Measurements from ENCODE around the gene ARHGAP28.

Gene ARHGAP28, protein sequence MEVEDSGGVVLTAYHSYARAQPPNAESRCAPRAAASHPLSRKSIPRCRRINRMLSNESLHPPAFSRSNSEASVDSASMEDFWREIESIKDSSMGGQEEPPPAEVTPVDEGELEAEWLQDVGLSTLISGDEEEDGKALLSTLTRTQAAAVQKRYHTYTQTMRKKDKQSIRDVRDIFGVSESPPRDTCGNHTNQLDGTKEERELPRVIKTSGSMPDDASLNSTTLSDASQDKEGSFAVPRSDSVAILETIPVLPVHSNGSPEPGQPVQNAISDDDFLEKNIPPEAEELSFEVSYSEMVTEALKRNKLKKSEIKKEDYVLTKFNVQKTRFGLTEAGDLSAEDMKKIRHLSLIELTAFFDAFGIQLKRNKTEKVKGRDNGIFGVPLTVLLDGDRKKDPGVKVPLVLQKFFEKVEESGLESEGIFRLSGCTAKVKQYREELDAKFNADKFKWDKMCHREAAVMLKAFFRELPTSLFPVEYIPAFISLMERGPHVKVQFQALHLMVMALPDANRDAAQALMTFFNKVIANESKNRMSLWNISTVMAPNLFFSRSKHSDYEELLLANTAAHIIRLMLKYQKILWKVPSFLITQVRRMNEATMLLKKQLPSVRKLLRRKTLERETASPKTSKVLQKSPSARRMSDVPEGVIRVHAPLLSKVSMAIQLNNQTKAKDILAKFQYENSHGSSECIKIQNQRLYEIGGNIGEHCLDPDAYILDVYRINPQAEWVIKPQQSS

DNA sequence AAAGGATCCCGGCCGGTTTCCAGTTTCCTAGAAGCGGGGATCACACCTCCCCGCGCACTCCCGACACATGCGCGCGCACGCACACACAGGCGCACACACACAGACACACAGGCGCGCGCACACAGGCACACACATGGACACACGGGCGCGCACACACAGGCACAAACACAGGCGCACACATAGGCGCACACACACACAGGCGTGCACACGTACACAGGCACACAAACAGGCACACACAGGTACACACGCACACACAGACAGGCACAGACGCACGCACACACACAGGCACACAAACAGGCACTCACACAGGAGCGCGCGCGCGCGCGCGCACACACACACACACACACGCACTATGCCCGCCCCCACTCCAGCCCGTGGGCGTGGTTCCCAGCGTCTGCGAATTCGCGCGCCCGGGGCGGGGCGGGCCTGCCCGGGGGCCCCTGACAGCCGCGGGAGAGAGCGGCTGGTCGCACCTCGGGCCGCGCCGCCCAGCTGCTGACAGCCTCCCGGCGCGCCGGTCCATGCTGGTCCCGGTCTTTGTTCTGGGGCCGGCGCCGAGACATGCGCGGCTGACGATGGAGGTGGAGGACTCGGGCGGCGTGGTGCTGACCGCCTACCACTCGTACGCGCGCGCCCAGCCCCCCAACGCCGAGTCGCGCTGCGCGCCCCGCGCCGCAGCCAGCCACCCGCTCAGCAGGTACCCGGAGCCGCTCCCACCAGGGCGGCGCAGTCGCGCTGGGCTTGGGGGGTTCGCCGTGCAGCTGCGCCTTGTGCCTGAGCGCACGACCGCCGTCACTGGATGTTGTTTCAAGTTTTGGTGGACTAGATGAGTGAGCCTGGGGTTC is at the start of gene ARHGAP28:
Gene ARHGAP28, plus strand, starts transcription at position 470 of the 845 bp plus-strand sequence. Its CDS starts 106 bp downstream, at position 576.
- peak; percentile 30 for DNase-seq (ENCODE audit: low spot score)

DNA sequence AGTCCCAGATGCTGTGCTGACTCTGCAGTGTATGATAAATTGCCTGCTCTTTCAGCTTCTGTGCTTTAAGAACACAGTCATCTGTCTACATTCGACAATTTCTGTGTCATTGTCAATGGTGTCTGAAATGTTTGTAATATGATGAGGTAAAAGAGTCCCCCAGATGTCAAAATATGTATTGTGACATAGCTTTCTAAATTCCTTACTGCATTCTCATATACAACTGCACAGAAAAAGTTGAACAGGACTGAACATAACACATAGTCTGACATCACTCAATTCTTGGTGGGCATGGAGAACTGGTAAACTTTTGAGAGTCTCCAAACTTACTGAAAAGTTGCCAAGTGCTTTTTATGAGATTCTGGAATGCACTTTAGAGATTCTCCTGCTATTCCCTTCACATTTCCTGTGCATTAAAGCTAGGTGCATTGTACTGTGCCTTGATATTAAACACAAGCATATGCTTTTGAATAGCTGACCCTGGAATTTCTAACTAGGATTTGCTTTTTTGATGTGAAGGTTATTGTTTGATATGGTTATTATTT is 48.1 kb upstream of the ARHGAP28 start:
- DNase-seq (ENCODE audit: low spot score): no peak

DNA sequence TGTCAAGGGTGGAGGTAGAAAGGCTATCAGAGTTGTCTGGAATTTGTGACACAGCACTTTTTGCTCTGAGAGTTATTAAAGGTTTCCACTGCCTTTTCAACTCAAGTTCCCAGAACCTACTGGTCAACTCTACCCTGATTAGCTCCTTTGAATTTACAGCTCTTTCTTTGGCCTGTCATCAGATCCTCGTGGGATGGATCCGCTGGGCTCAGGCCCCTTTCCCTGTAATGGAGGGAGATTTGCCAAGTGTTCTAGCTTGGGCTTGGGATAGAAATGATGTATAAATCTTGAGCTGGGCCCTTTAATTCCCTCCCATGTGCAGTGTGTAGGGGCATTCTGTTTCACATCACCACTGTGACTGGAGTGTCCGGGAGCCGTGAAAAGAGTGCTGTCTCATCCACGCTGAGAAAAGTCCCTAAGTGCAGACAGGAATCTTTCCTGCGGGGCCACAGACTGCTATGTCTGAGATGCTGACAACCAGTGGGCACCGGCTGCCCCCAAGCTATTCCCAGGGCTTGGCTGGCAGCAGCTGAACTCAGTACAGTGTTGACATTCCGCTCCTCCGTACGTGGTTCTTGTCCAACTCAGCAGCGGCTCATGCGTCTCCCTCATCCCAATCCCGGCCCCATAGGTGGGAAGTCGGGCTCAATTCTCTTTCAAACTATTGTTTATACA is 46.9 kb upstream of the ARHGAP28 start:
- DNase-seq (ENCODE audit: low spot score): no peak

DNA sequence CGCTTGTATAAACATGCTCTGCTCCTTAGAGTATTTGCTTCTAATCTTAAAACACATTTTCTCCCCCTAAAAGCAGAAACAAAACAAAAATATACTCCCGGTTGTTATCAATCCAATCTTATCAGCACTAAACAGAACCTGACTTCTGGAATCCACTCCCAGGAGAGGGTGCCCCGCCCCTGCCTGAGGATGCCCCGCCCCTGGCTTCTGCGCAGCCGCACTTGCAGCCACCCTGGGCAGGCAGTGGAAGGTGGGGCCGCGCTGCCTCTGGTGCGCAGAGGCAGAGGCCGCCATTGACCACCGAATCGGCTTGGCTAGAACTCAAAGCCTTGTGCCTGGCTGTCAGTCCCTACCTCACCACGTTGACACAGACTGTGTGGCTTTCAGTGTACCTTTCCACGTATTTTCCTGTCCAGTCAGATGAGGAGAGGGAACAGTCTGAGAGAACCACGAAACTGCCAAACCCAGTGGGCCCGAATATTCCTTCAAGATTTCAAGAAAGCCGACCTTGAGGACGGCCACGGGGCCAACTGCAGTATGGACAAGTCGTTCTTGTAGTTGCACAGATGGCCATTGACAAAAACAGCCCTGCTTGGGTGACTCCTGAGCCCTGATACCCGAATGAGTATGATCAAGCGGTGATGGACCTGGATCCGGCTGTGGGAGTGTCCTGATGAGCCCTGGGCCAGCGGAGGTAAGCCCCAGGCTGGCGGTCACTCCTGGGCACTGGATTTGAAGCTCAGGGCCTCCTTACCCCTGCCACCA is 46.2 kb upstream of the ARHGAP28 start:
- no peak for DNase-seq (ENCODE audit: low spot score)

DNA sequence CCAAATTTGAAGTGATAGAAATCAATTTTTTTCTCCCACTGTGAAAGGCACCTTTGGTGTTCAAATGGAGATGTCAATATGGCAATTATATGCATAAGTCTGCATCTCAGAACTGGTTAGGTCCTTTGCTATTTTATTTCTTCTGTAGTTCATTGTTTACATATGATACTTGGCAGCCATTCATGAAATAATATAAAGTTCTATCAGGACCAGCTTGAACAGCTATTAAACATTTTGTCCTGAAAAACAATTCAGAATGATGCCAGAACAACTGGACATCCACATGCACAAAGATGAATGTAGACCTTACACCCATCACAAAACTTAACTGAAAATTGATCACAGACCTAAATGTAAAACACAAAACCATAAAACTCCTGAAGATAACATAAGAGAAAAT is 41.8 kb upstream of the ARHGAP28 start:
- no peak for DNase-seq (ENCODE audit: low spot score)

DNA sequence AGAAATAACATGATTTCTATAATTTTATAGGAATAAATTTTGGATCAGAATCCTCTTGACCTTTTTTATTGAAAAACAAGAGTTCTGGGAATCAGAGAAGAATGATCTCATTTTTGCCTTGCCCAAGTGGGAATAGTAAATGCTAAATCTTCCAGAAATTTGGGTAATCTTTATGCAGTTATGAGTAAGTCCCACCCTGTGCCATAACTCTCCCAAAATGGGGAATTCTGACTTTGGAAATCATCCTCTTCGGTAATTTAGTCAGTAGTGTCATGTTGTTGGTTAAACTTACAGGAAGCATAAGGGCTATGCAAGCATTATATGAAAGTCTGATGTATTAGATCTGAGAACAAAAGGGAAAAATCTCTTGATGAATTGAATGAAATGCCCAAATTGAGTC is 20.6 kb upstream of the ARHGAP28 start:
- no peak for DNase-seq (ENCODE audit: low spot score)

DNA sequence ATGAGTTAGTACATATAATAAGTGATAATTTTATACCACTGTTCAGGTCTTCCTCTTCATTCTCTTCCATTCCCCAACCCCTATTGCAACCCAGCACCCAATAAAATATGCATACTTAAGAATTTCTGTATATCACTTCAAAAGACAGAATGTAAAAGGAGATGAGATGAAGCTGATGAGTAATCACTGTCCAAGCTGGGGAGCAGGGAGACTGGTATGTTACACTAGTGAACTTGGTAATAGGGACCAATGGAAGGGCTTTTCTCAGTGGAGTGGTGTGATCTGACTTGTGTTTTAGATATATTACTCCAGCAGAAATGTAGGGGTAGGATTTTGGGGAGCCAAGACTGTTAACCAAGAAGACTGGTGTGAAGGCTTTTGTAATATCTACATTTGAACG is 18.0 kb upstream of the ARHGAP28 start:
- no peak for DNase-seq (ENCODE audit: low spot score)

DNA sequence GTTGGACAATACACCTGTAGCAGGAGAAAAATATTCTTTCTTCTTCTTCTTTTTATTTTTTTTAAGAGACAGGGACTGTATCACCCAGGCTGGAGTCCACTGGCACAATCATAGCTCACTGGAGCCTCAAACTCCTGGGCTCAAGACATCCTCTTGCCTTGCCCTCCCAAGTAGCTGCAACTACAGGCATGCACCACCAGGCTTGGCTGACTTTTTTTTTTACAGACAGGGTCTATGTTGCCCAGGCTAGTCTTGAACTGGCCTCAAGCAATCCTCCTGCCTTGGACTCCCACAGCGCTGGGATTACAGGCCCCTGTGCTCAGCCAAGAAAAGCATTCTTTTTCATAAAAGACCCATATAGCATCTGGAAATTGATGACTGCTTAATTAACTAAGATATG is 17.1 kb upstream of the ARHGAP28 start:
- DNase-seq (ENCODE audit: low spot score): no peak

DNA sequence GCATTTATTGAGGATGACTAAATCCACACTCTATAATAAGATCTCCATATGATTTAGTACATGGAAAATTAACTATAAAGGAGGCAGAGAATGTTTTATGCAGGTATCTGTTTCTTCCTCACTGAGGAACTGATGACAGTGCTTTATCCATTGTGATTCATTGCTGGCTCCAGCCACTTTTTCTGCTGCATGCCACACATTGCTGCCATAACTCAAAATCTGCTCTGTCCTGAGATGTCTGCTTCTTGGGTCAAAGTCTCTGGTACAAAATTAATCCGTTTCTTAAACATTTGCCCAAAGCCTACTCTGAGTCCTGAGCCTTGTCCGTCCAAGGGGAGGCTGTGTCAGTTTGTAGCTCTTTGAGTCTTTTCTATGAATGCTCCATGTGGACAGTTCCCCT is 15.5 kb upstream of the ARHGAP28 start:
- DNase-seq (ENCODE audit: low spot score): no peak

DNA sequence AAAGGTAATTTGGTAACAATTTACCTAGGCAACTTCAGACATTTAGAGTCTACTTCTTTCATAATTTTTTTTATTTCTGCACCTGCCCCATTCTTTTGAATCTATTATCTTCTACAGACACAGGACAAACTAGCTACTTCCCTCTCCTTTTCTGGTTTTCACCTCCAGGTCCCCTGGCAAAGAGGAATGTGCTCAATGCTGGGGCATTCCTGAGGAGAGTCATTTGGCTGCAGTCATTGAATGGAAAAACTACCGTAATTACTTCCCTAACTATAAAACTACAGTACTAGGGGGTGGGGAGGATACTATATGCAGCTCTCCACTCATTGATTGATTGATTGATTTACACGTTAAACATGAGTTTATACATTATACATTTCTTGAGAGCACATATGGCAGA is 11.2 kb upstream of the ARHGAP28 start:
- DNase-seq (ENCODE audit: low spot score): no peak

DNA sequence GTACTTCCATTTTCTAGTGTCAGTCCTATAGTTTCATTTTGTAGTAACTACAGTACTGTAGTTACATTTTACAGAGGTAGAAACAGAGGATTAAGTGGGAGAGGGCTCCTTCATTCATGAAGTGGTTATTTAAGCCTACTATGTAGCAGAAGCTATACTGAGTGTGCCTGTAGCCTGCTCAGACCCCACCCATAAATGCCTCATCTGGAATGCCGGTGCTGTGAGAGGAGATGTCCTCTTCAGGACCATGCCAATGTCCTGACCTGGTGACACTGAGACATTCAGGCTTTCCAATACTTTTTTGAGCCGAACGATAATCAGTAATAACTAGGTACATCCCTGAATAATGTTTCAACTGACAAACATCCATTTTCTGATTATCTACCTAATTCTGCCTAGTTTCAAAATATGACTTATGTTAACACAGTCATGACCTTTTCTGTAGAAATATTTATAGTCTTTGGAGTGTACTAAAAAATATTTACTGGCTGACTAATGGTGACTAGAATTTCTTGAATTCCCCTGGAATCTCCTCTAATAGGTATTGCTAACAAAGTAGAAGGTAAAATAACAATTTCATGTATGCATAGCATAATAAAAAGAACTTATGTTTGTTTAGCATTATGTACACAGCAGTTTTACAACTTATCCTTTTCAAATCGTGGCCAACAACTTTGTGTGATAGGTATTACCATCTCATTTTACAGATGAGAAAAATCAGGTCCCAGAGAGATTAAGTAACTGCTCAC is 10.2 kb upstream of the ARHGAP28 start:
- no peak for DNase-seq (ENCODE audit: low spot score)

DNA sequence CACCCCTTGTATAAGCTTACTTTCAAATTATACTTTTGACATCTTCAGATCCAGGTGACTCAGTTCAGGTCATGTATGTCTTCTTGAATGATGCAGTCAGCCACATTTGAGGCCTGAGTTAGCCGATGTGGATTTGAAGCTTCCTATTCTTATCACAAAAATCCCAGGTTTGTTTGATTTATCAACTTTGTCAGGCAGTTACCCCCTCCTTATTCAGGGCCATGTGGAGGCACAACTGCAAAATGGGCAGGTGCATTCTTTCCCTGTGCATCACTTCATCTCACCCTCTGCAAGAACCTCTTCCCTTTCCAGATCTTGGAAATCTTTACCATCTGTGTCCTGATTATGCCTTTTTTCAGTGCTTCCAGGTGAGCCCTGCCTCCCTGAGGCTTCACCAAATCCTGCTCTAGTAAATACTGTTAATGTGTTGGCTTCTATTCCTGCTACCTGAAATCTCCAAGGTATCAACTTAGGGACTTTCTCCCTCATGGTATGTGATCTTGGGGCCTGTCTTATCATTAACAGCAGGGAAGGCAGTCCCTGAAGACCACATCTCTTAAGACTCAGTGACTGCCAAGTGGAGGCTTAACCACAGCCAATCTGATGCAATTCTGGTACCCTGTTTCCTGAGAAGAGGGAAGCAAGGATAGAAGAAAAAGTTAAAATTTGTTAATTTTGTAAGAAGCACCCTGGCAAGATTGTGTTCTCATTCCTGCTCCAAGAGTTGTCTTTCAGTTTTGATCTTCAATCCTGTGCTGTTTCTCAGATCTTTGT is 9.4 kb upstream of the ARHGAP28 start:
- DNase-seq (ENCODE audit: low spot score): no peak

DNA sequence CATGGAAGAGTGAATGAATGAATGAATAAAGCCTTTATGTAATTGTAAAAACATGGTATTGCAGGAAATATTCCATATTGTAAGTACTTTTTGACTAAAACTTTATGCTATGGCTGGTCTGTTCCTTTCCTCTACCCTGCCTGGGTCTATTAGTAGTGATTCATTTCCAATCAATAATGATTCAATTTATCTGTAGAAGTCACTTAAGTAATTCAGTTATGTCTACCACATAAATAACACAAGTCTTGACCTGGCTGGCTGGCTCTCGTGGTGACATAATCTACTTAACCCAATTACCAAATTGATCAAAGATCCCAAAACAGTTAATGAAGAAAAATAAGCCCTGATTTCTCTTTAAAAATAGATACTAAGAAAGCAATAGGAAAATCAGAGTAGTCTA is 7.8 kb upstream of the ARHGAP28 start:
- no peak for DNase-seq (ENCODE audit: low spot score)

DNA sequence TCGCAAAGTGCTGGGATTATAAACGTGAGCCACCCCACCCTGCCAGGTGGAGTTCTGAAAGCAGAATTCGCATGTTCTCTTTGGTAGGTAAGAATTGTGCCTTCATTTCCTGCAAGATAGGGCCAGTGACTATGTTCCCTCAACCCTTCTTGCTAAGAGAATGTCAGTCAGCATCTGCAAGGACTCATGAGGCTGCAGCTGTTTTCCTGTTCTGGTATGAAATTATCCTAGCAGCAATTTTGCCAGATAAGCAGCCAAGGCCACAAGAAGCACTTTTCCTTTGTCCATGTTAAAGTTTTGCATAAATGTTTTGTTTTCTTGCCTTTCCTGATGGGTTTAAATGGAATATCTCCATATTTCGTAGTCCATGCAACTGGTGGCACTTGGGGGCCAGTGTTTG is 6.8 kb upstream of the ARHGAP28 start:
- no peak for DNase-seq (ENCODE audit: low spot score)

DNA sequence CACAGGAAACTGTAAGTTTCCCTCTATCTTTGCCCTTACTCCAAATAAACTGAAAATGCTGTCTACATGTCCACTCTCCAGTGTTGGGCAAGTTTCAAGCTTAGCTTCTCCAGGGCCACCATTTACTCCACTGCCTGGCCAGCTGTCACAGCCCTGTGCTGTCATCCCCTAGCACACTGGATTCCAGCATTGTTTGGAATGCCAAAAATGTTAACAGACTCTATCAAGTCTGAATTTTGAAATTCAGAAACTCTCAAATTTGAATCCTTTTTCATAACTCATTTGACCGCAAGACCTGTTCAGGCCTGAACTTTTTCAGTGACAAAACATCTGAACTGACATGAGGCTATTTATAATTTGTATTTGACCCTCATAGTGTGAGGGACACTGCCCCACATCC is 5.2 kb upstream of the ARHGAP28 start:
- no peak for DNase-seq (ENCODE audit: low spot score)

DNA sequence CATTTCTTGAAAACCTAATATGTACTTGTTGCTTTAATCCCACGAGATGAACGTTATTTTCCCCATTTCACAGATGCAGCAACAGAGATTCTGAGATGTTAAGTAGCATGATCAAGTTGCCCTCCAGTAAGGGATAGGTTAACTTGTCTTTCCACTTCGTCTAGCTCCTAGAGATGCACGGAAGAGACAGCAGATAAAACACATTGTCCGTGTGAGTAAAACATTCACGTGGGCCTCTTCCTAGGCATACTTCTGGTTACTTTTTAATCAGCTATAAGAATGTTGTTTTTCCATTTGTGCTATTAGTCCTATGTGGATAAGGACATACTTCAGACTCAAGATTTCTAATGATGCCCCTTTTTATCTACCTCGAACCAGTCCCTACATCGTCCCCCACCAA is 1.2 kb upstream of the ARHGAP28 start:
- no peak for DNase-seq (ENCODE audit: low spot score)

DNA sequence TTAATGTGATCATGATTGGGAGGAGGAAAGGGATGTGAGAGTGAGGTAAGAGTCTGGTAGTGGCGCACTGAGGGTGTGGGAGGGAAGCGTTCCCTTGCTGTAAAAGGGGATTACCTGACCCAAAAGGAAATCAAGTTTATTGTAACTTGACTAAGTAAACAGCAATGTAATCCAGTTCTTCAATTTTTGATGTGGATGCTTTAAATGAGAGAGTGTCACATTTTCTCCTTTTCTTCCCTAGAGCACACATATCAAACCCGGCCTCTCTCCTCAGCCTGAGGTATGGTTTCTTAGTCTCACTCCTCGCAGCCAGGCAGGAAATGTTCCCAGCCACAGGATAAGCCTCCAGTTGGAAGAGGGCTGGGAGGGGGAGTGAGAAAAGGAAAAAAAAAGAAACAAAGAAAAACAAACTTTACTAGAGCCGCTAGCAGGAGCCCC is 688 bp upstream of the ARHGAP28 start:
- no peak for DNase-seq (ENCODE audit: low spot score)

DNA sequence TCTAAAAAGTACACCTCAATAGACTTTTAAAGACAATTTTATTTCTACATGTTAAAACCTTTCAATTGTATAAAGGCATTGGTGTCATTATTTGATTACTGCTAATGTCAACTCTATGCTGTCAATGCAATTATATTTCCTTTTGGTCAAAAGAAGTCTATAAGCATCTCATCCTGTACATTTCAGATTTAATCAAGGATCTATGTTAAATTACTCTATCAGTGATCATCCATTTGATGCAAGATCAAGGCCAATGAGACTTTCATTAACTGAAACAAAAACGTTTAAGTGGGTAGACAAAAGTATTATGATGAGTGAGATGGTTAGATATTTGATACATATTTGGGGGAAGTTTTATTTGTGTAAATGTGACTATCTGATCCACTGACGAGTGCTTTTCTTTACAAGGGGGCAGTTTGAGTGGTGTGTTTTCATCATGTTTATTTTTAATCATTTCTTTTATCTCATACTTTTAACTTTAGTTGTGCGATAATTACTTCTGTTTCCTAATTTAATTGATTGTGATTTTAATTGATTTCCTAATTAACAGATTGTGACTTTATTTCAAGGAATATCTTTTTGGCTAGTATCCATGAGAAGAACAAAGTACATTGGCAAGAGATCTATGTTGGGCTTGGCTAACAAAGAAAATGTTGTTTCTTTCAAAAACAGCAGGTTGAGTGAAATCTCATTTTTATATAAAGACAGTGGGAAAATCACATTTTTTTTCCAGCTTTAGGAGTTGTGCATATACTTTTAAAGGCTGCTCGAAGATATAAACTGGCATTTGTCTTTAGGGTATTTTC is 1.1 kb downstream of the ARHGAP28 start:
- no peak for DNase-seq (ENCODE audit: low spot score)

DNA sequence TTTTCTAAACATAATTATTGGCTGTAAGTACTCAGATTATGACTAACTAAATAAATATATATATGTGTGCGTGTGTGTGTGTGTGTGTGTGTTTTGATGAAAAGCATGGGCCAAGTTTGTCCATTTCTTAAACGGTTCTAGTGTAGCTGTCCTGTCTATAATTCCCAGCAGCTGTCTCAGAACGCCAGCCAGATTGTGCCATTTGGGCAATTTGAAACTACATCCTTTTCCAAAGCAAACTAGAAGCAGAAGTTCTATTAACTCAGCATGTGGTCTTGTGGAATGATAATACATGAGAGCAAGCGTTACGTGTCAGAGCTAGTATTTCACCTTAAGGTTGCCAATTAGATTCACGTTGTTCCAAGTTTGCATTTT is 1.7 kb downstream of the ARHGAP28 start:
- DNase-seq (ENCODE audit: low spot score): no peak
